Omental fat pad (tissue), 4 donors: ENCODE measurements around the gene ISG15. TPM values are rescaled to one million over a fixed set of nuclear protein-coding genes. Genes with fewer than 3 reads are reported as not detected.
"Not testable (repeated sequence)": the region's sequence is repeated elsewhere in the genome, so short reads cannot be mapped to it uniquely, and the experiment has no call there.

Source experiments
- ATAC-seq: fragments of 150-250 bp; one replicate; pipeline ENCODE4 v1.9.1; 2016; ENCODE audit warnings: mild to moderate bottlenecking, moderate library complexity; ENCODE audit not compliant: low FRiP score
- DNase-seq: peaks from one replicate; pipeline ENCODE4 v3.0.0-alpha.2; 2019; ENCODE audit warnings: low spot score
- total RNA-seq, 4 donors: library from RNA; depleted of rRNA; stranded (reverse); fragments of >200 nt; gene quantifications; one replicate each; pipeline ENCODE4 v1.1.0, GENCODE V29; 2016
- TF ChIP-seq, protein P1 (sequence below), 3 donors: fragments of 450-650 bp; IDR thresholded peaks; one replicate each; pipeline ENCODE4 v1.5.1; 2016 to 2017; ENCODE audit warnings: antibody characterized with exemption in 3 of 3, mild to moderate bottlenecking in 3 of 3, moderate library complexity in 2 of 3

ISG15 gene
- total RNA-seq, 4 donors from 2014 or later, result 27.7 to 84.3 (median 32.6) TPM

- DNase-seq (no peak), ATAC-seq (no peak)
- TF ChIP-seq, protein P1, sequence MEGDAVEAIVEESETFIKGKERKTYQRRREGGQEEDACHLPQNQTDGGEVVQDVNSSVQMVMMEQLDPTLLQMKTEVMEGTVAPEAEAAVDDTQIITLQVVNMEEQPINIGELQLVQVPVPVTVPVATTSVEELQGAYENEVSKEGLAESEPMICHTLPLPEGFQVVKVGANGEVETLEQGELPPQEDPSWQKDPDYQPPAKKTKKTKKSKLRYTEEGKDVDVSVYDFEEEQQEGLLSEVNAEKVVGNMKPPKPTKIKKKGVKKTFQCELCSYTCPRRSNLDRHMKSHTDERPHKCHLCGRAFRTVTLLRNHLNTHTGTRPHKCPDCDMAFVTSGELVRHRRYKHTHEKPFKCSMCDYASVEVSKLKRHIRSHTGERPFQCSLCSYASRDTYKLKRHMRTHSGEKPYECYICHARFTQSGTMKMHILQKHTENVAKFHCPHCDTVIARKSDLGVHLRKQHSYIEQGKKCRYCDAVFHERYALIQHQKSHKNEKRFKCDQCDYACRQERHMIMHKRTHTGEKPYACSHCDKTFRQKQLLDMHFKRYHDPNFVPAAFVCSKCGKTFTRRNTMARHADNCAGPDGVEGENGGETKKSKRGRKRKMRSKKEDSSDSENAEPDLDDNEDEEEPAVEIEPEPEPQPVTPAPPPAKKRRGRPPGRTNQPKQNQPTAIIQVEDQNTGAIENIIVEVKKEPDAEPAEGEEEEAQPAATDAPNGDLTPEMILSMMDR (IDR thresholded peaks at IDR 0.05), result no peak
Measured at GRCh38 chr1:972726-973458, 40.4 kb upstream of the ISG15 start.

DNA sequence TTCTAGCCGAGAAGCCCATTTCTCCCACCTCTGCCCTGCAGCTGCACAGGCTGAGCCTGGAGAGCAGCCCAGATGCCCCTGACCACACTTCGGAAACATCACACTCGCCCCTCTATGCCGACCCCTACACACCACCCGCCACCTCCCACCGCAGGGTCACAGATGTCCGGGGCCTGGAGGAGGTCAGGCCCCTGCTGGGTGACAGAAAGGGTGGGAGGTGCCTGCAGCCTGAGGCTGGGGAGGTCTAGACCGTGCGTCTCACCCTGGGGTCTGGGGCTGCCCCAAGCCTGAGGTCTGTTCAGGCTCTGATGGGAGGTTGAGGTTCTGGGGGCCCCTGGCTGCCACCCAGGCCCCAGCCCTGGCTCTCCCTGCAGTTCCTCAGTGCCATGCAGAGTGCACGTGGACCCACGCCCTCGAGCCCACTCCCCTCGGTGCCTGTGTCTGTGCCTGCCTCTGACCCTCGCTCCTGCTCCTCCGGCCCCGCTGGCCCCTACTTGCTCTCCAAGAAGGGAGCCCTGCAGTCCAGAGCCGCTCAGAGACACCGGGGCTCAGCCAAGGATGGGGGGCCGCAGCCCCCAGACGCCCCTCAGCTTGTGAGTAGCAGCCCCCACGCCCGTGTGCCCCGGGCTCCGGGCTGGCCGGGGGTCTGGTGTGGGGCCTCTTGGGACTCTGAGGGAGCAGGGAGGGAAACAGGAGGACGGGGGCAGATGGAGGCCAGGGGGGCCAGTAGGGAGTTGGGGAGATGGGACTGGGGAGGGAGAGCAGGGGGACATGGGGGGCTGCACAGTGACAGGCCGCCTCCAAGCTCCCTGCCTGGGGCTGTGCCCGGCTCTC is 39.6 kb upstream of the ISG15 start:
- TF ChIP-seq, protein P1 (IDR thresholded peaks at IDR 0.05), result no peak
- no peak for DNase-seq

DNA sequence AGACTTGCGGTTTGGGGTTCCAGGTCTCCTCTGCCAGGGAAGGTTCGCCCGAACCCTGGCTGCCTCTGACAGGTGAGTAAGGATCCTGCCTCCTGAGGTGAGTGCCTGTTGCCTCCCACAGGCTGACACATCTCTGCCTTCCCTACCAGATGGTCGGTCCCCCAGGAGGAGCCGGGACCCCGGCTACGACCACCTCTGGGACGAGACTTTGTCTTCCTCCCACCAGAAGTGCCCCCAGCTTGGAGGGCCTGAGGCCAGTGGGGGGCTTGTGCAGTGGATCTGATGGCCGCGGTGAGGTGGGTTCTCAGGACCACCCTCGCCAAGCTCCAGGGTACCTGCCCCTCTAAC is 39.0 kb upstream of the ISG15 start:
- TF ChIP-seq, protein P1 (IDR thresholded peaks at IDR 0.05), result no peak
- no peak for DNase-seq
- no peak for ATAC-seq

More for the DNA sequence above, 39.6 kb upstream of the ISG15 start:
- ATAC-seq, result no peak

GRCh38 chr1:974687-975328 is 38.5 kb upstream of the ISG15 start:
- DNase-seq, result no peak
- TF ChIP-seq, protein P1 (IDR thresholded peaks at IDR 0.05), result no peak

DNA sequence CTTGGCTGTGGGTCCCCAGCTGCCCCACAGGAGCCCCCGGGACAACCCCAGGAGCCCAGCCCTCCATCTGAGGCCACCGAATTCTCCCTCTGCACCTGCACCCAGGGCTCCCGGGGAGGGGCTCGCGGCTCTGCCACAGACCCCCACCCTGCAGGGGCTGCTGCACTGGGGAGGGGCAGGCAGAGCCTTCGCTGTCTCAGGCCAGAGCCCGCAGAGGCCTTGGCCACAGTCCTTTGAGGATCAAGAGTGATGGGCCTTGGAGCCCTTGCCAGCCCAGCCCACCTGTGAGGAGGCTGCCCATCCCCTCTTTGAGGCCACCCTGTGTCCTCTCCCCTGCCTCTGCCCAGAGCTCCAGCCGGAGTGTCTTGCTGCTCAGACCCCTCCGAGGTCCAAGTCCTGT is 37.9 kb upstream of the ISG15 start:
- DNase-seq (no peak), ATAC-seq (no peak)
- TF ChIP-seq, protein P1 (IDR thresholded peaks at IDR 0.05), result no peak

More at GRCh38 chr1:974687-975328, 38.5 kb upstream of the ISG15 start:
- no peak for ATAC-seq

DNA sequence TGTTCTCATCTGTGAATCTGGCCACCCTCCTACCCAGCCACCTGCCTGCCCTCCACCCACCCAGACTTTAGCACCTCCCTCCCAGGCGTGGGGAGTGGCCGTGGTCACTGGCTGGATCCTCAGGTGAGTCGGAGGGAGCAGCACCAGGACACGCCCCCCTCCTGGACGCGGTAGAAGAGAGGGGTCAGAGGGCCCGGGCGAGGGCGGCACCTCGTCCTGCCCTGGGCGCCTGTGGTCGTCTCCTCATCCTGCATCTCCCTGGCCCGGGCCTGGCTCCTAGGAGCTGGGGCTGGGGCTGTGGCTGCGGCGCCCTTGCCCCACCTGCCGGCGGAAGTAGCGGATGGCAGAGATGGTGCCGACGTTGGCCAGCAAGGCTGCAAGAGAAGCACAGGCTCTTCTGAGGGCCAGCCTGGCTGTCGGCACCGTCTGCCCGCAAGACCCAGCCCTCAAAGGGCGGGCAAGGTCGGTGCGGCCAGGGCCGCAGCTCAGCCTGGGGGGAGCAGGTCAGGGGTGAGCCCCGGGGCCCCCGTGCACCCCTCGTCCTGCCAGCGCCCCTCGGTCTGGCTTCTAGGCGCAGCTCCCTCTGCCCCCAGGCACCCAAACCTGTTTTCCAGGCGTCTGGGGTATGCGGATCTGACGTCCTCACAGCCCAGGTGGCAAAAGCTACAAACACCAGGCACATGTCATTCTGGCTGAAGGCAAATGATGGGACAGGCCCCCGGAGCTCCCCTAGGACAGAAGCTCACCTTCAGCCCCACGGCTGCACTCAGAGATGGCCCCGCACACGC is 37.2 kb upstream of the ISG15 start:
- DNase-seq, result no peak
- TF ChIP-seq, protein P1 (IDR thresholded peaks at IDR 0.05), result peak in 1 of 3 donors; percentile 6
- peak; percentile 46 for ATAC-seq

DNA sequence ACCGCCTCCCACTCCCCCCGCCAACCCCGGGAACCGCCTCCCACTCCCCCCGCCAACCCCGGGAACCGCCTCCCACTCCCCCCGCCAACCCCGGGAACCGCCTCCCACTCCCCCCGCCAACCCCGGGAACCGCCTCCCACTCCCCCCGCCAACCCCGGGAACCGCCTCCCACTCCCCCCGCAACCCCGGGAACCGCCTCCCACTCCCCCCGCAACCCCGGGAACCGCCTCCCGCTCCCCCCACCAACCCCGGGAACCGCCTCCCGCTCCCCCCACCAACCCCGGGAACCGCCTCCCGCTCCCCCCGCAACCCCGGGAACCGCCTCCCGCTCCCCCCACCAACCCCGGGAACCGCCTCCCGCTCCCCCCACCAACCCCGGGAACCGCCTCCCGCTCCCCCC is 36.5 kb upstream of the ISG15 start:
- not testable (repeated sequence) for DNase-seq, ATAC-seq
